Pancreas (tissue), 10 donors: Measurements from ENCODE around the gene NOL9. TPM values are rescaled to one million over a fixed set of nuclear protein-coding genes. Genes with fewer than 3 reads are reported as not detected.

ENCODE experiments used
- ATAC-seq, 4 donors: fragments of 200-7000 bp; cut with Tn5 transposase; one replicate each; pipeline versions ENCODE4 v1.8.0 to v1.9.1; 2020; ENCODE audit warnings: mild to moderate bottlenecking in 4 of 4, moderate library complexity in 4 of 4
- DNase-seq, 6 donors: peaks; one replicate each; pipeline ENCODE4 v3.0.0-alpha.2; 2020
- FAIRE-seq: peaks from 2 replicates; lab custom pipeline; 2012; peaks lifted over from hg19 to GRCh38; lab: Jason Lieb, UNC
- H3K27ac ChIP-seq, 4 donors: fragments of 200-600 bp; sonication (generic); 1 replicate in 3 of 4; 2 replicates in 1 of 4; pipeline versions ENCODE4 v1.5.0 to v1.8.0; 2020
- H3K27me3 ChIP-seq, 4 donors: fragments of 200-600 bp; one replicate each; pipeline ENCODE4 v1.8.0; 2021
- H3K36me3 ChIP-seq, 3 donors: fragments of 200-600 bp; sonication (generic) in 1 of 3; one replicate each; pipeline versions ENCODE4 v1.5.0 to v1.8.0; 2020 to 2021
- H3K4me1 ChIP-seq, 3 donors: fragments of 200-600 bp; one replicate each; pipeline ENCODE4 v1.8.0; 2021
- H3K4me3 ChIP-seq, 4 donors: fragments of 200-600 bp; sonication (generic) in 2 of 4; one replicate each; pipeline versions ENCODE4 v1.5.0 to v1.8.0; 2020 to 2021
- H3K9me3 ChIP-seq, 4 donors: fragments of 200-600 bp; one replicate each; pipeline ENCODE4 v1.8.0; 2021
- CTCF ChIP-seq, 4 donors: fragments of 200-600 bp; sonication (generic) in 3 of 4; IDR thresholded peaks; one replicate each; pipeline versions ENCODE4 v1.5.0 to v1.8.0; 2021; ENCODE audit warnings: antibody characterized with exemption in 4 of 4
- WGBS, 2 donors: extraction: QIAGEN DNeasy Blood & Tissue Kit; methylation state at CpG; one replicate each; pipeline ENCODE4 v1.1.7; 2013; 5-methylcytosine and 5-hydroxymethylcytosine counted together
- intact Hi-C, 3 donors: fragments of 100-400 bp; cut with DNase I; formaldehyde crosslinking; loops; one replicate each; pipeline versions ENCODE4 v1.11.1 to v1.14.2; 2022
- polyA plus RNA-seq, 2 donors: library from polyadenylated mRNA; stranded (reverse); fragments of 200-250 nt; gene quantifications; one replicate each; pipeline ENCODE4 v1.2.3, GENCODE V29; 2013
- total RNA-seq, 6 donors: library from RNA; stranded (reverse); fragmentation: NEBNext Ultra II Directional in 4 of 6; extraction: Animal tissue kit (Norgen Biotek cat#: 25700) in 4 of 6; gene quantifications; one replicate each; pipeline versions ENCODE4 v1.2.1 to v1.2.4, GENCODE V29; 2021 to 2023
- donor health status: healthy with polysubstance abuse.
- donor health status: DM: no; HTN: no; CAD: no; lungs with moderate emphysema.
- donor health status: DM: no; HTN: no; CAD: no.
- donor health status: control.
- donor health status: control.
- donor health status: Bipolar disorder and iron deficiency.
- donor health status: DM: yes; HTN: yes; CAD: no.
- donor health status: DM: no; HTN: no; CAD: no.
- donor health status: DM: no; HTN: no; CAD: no.
- donor health status: DM: yes; HTN: yes; CAD: no.

Gene NOL9
- total and polyA plus RNA-seq, 8 donors: 7.5 to 15.1 (median 11.4) TPM

DNA sequence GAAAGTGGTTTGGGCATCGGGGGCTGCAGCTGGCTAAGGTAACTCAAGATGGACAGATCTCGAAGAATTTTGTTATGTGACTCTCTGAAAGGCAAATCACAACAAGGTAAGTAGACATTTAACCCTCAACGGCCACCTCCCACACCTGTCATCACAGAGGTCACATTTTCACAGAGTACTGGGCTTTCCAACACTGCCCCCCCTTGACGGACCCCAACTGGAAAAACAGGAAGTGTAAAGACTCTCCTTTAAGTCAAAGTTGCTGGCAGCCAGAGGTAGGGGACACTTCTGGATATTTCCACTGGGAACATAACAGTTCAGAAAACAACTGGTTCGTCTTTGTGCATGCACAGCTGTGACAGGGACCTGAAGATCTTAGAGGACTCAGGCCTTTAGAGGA lies 22.3 kb downstream of the NOL9 start:
- DNase-seq: no peak
- ATAC-seq: no peak
- Histone ChIP-seq H3K27me3 (no peaks in the 10 kb centered on the region), H3K27ac (no peak overlapping the region), H3K4me1 (no peaks in the 10 kb centered on the region), H3K4me3 (no peak overlapping the region), H3K36me3 (peaks cover 0 to 44% (median 29%) of the 10 kb centered on the region in 3 donors), H3K9me3 (no peaks in the 10 kb centered on the region)
- intact Hi-C loops: loop anchor here in 1 of 3 donors (10.0 kb wide), 1 partner anchor 63 kb away; no protein-coding TSS in a partner anchor
- no peak for TF ChIP-seq CTCF (IDR thresholded peaks at IDR 0.05)
- no peak for FAIRE-seq
- 80 to 91% methylated on average over 5 of the region's 5 CpGs for WGBS, 2 donors

GRCh38 chr1:6530504-6531160 lies 23.7 kb downstream of the NOL9 start:
- intact Hi-C loops: loop anchor here in 1 of 3 donors (10.0 kb wide), 1 partner anchor 64 kb away; no protein-coding TSS in a partner anchor
- H3K27me3 ChIP-seq: no peaks in the 10 kb centered on the region
- peaks cover 0 to 54% (median 33%) of the 10 kb centered on the region in 3 donors for H3K36me3 ChIP-seq
- H3K4me1 ChIP-seq: no peaks in the 10 kb centered on the region
- DNase-seq (no peak), FAIRE-seq (no peak), ATAC-seq (no peak)
- H3K4me3 ChIP-seq: no peak overlapping the region
- H3K27ac ChIP-seq: no peak overlapping the region
- H3K9me3 ChIP-seq: no peaks in the 10 kb centered on the region
- TF ChIP-seq CTCF (IDR thresholded peaks at IDR 0.05): no peak
- WGBS, 2 donors: 97% methylated on average over 13 of the region's 13 CpGs

GRCh38 chr1:6528492-6528891 lies 25.8 kb downstream of the NOL9 start:
- ATAC-seq (no peak), FAIRE-seq (no peak), DNase-seq (no peak)
- Histone ChIP-seq H3K4me1 (no peaks in the 10 kb centered on the region), H3K9me3 (no peaks in the 10 kb centered on the region), H3K27ac (no peak overlapping the region), H3K27me3 (no peaks in the 10 kb centered on the region), H3K4me3 (no peak overlapping the region), H3K36me3 (peaks cover 0 to 60% (median 37%) of the 10 kb centered on the region in 3 donors)
- intact Hi-C loops: no loop called here
- 85 to 89% methylated on average over 7 of the region's 7 CpGs for WGBS, 2 donors
- no peak for TF ChIP-seq CTCF (IDR thresholded peaks at IDR 0.05)

- H3K36me3 ChIP-seq: peaks cover 0 to 39% (median 23%) of the 10 kb centered on the region in 3 donors
Measured at GRCh38 chr1:6526316-6526715, 28.0 kb downstream of the NOL9 start.

More at GRCh38 chr1:6526316-6526715, 28.0 kb downstream of the NOL9 start:
- no peaks in the 10 kb centered on the region for H3K4me1 ChIP-seq
- no peak for ATAC-seq
- no peaks in the 10 kb centered on the region for H3K9me3 ChIP-seq
- no peaks in the 10 kb centered on the region for H3K27me3 ChIP-seq
- FAIRE-seq: no peak
- H3K4me3 ChIP-seq: no peak overlapping the region
- intact Hi-C loops: no loop called here
- DNase-seq: peak in 1 of 6 donors; percentile 26
- no peak for TF ChIP-seq CTCF (IDR thresholded peaks at IDR 0.05)
- H3K27ac ChIP-seq: no peak overlapping the region
- 77 to 83% methylated on average over 11 of the region's 11 CpGs for WGBS, 2 donors
